Esophagus muscularis mucosa (tissue), 3 donors: ENCODE measurements around the gene BOK.

Experiments
- EP300 ChIP-seq: sonication (generic); formaldehyde crosslinking; IDR thresholded peaks from one replicate; pipeline ENCODE4 v1.6.1; 2017; ENCODE audit warnings: antibody characterized with exemption
- TF ChIP-seq, protein P1 (sequence below), 3 experiments: fragments of 200-600 bp in 2 of 3; fragments of 450-650 bp in 1 of 3; sonication (generic) in 2 of 3; IDR thresholded peaks; one replicate each; pipeline ENCODE4 v1.5.1; 2017 to 2019; ENCODE audit warnings: antibody characterized with exemption in 3 of 3, mild to moderate bottlenecking in 2 of 3, moderate library complexity in 1 of 3

DNA sequence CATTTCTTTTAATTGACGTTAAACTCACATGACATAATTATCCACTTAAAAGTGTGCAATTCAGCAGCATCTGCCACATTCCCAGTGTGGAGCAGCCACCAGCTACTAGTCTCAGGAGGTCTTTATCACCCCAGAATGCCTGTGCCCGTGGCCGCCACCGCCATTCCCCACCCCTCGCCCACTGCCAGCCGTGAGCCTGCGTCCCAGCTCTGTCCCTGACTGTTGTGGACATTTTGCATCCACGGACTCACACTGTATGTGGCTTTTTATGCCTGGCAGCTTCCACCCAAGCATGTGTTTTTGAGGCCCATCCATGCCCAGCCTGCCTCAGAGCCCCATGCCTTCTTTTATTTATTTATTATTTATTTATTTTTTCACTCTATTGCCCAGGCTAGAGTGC, 9.2 kb downstream of the BOK start:
- TF ChIP-seq, protein P1, sequence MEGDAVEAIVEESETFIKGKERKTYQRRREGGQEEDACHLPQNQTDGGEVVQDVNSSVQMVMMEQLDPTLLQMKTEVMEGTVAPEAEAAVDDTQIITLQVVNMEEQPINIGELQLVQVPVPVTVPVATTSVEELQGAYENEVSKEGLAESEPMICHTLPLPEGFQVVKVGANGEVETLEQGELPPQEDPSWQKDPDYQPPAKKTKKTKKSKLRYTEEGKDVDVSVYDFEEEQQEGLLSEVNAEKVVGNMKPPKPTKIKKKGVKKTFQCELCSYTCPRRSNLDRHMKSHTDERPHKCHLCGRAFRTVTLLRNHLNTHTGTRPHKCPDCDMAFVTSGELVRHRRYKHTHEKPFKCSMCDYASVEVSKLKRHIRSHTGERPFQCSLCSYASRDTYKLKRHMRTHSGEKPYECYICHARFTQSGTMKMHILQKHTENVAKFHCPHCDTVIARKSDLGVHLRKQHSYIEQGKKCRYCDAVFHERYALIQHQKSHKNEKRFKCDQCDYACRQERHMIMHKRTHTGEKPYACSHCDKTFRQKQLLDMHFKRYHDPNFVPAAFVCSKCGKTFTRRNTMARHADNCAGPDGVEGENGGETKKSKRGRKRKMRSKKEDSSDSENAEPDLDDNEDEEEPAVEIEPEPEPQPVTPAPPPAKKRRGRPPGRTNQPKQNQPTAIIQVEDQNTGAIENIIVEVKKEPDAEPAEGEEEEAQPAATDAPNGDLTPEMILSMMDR (IDR thresholded peaks at IDR 0.05) = no peak
- TF ChIP-seq EP300 = no peak
